ENCODE measurements around the gene CARM1.
"Not testable (repeated sequence)": the region's sequence is repeated elsewhere in the genome, so short reads cannot be mapped to it uniquely, and the experiment has no call there.

Gene CARM1

GRCh38 chr19:10848230-10848856 lies 23.0 kb upstream of the CARM1 start, which contains the start of gene C19orf38:
TSS of gene C19orf38 (plus strand) at chr19:10848415. CDS start at chr19:10848509, 94 bp downstream.
- H3K4me1 ChIP-seq (ENCODE audit: control insufficient read depth in 1 of 2, insufficient read depth in 2 of 2, low read length in 2 of 2) = no peaks in the 10 kb centered on the region
- H3K36me3 ChIP-seq (ENCODE audit: control insufficient read depth in 1 of 2, insufficient read depth in 2 of 2, low read length in 2 of 2) = no peaks in the 10 kb centered on the region
- no peak within 1 kb of the TSS for H3K27ac ChIP-seq (ENCODE audit: low read depth, low read length)
- no peaks in the 10 kb centered on the region for H3K9me3 ChIP-seq (ENCODE audit: control insufficient read depth in 1 of 2, low read length in 2 of 2)
- H3K9ac ChIP-seq (ENCODE audit: low read depth in 1 of 2, low read length in 2 of 2) = no peak within 1 kb of the TSS
- no peak within 1 kb of the TSS for H3K4me3 ChIP-seq (ENCODE audit: low read depth in 1 of 2, low read length in 2 of 2)
- H3K27me3 ChIP-seq (ENCODE audit: control insufficient read depth in 1 of 2, insufficient read depth in 2 of 2, low read length in 2 of 2) = no peaks in the 10 kb centered on the region

- H3K9ac ChIP-seq (ENCODE audit: low read depth in 1 of 2, low read length in 2 of 2) = no peak overlapping the region
- H3K36me3 ChIP-seq (ENCODE audit: control insufficient read depth in 1 of 2, insufficient read depth in 2 of 2, low read length in 2 of 2) = no peaks in the 10 kb centered on the region
- H3K27me3 ChIP-seq (ENCODE audit: control insufficient read depth in 1 of 2, insufficient read depth in 2 of 2, low read length in 2 of 2) = no peaks in the 10 kb centered on the region
- no peaks in the 10 kb centered on the region for H3K9me3 ChIP-seq (ENCODE audit: control insufficient read depth in 1 of 2, low read length in 2 of 2)
- H3K4me3 ChIP-seq (ENCODE audit: low read depth in 1 of 2, low read length in 2 of 2) = no peak overlapping the region
- H3K4me1 ChIP-seq (ENCODE audit: control insufficient read depth in 1 of 2, insufficient read depth in 2 of 2, low read length in 2 of 2) = no peaks in the 10 kb centered on the region
- no peak overlapping the region for H3K27ac ChIP-seq (ENCODE audit: low read depth, low read length)
Observed at GRCh38 chr19:10850631-10851030, 20.7 kb upstream of the CARM1 start.

GRCh38 chr19:10852098-10852800 lies 19.1 kb upstream of the CARM1 start:
- H3K9me3 ChIP-seq (ENCODE audit: control insufficient read depth in 1 of 2, low read length in 2 of 2) = no peaks in the 10 kb centered on the region
- H3K4me1 ChIP-seq (ENCODE audit: control insufficient read depth in 1 of 2, insufficient read depth in 2 of 2, low read length in 2 of 2) = no peaks in the 10 kb centered on the region
- no peaks in the 10 kb centered on the region for H3K27me3 ChIP-seq (ENCODE audit: control insufficient read depth in 1 of 2, insufficient read depth in 2 of 2, low read length in 2 of 2)
- no peaks in the 10 kb centered on the region for H3K36me3 ChIP-seq (ENCODE audit: control insufficient read depth in 1 of 2, insufficient read depth in 2 of 2, low read length in 2 of 2)
- no peak overlapping the region for H3K9ac ChIP-seq (ENCODE audit: low read depth in 1 of 2, low read length in 2 of 2)
- H3K27ac ChIP-seq (ENCODE audit: low read depth, low read length) = no peak overlapping the region
- no peak overlapping the region for H3K4me3 ChIP-seq (ENCODE audit: low read depth in 1 of 2, low read length in 2 of 2)

DNA sequence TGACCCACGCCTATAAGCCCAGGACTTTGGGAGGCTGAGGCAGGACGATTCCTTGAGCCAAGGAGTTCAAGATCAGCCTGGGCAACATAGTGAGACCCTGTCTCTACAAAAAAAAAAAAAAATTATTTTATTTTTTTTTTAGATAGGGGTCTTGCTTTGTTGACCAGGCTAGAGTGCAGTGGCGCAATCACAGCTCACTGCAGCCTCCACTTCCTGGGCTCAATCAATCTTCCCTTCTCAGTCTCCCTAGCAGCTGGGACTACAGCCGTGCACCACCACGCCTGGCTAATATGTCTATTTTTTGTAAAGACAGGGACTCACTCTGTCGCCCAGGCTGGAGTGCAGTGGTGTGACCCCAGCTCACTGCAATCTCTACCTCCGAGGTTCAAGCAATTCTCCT lies 18.4 kb upstream of the CARM1 start:
- no peak overlapping the region for H3K27ac ChIP-seq (ENCODE audit: low read depth, low read length)
- no peaks in the 10 kb centered on the region for H3K27me3 ChIP-seq (ENCODE audit: control insufficient read depth in 1 of 2, insufficient read depth in 2 of 2, low read length in 2 of 2)
- no peak overlapping the region for H3K4me3 ChIP-seq (ENCODE audit: low read depth in 1 of 2, low read length in 2 of 2)
- no peaks in the 10 kb centered on the region for H3K36me3 ChIP-seq (ENCODE audit: control insufficient read depth in 1 of 2, insufficient read depth in 2 of 2, low read length in 2 of 2)
- no peak overlapping the region for H3K9ac ChIP-seq (ENCODE audit: low read depth in 1 of 2, low read length in 2 of 2)
- H3K9me3 ChIP-seq (ENCODE audit: control insufficient read depth in 1 of 2, low read length in 2 of 2) = no peaks in the 10 kb centered on the region
- H3K4me1 ChIP-seq (ENCODE audit: control insufficient read depth in 1 of 2, insufficient read depth in 2 of 2, low read length in 2 of 2) = no peaks in the 10 kb centered on the region

- no peaks in the 10 kb centered on the region for H3K27me3 ChIP-seq (ENCODE audit: control insufficient read depth in 1 of 2, insufficient read depth in 2 of 2, low read length in 2 of 2)
- no peaks in the 10 kb centered on the region for H3K36me3 ChIP-seq (ENCODE audit: control insufficient read depth in 1 of 2, insufficient read depth in 2 of 2, low read length in 2 of 2)
- H3K27ac ChIP-seq (ENCODE audit: low read depth, low read length) = no peak overlapping the region
- no peaks in the 10 kb centered on the region for H3K4me1 ChIP-seq (ENCODE audit: control insufficient read depth in 1 of 2, insufficient read depth in 2 of 2, low read length in 2 of 2)
- H3K9ac ChIP-seq (ENCODE audit: low read depth in 1 of 2, low read length in 2 of 2) = no peak overlapping the region
- H3K4me3 ChIP-seq (ENCODE audit: low read depth in 1 of 2, low read length in 2 of 2) = no peak overlapping the region
- H3K9me3 ChIP-seq (ENCODE audit: control insufficient read depth in 1 of 2, low read length in 2 of 2) = no peaks in the 10 kb centered on the region
Observed at GRCh38 chr19:10854350-10855089, 16.8 kb upstream of the CARM1 start.

DNA sequence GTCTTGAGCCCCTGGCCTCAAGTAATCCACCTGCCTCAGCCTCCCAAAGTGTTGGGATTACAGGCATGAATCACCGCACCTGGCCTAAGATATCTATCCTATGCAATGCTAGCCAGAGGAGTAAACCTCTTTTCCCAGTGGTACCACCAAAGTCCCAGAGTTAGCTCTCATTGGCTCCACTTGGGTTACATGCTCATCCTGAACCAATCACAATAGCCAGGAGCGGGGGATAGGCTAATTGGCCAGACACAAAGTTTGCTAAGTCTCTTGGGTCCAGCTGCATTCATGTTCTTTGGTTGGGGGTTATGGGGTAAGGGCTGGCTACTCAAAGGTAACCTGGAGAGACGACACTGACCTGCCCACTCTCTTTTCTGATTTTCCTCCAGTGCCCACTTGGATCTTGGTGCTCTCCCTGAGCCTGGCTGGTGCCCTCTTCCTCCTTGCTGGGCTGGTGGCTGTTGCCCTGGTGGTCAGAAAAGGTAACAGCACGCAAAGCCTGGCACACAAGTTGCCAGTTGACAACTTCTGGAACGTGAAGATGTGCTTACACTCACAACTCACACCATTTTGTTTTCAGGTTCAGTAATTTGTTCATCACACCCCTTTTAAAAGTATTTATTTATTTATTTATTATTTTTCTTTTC lies 15.4 kb upstream of the CARM1 start:
- no peak overlapping the region for H3K4me3 ChIP-seq (ENCODE audit: low read depth in 1 of 2, low read length in 2 of 2)
- no peak overlapping the region for H3K9ac ChIP-seq (ENCODE audit: low read depth in 1 of 2, low read length in 2 of 2)
- no peaks in the 10 kb centered on the region for H3K4me1 ChIP-seq (ENCODE audit: control insufficient read depth in 1 of 2, insufficient read depth in 2 of 2, low read length in 2 of 2)
- H3K36me3 ChIP-seq (ENCODE audit: control insufficient read depth in 1 of 2, insufficient read depth in 2 of 2, low read length in 2 of 2) = no peaks in the 10 kb centered on the region
- no peaks in the 10 kb centered on the region for H3K27me3 ChIP-seq (ENCODE audit: control insufficient read depth in 1 of 2, insufficient read depth in 2 of 2, low read length in 2 of 2)
- H3K9me3 ChIP-seq (ENCODE audit: control insufficient read depth in 1 of 2, low read length in 2 of 2) = no peaks in the 10 kb centered on the region
- no peak overlapping the region for H3K27ac ChIP-seq (ENCODE audit: low read depth, low read length)

- not testable (repeated sequence) for H3K4me3 ChIP-seq (ENCODE audit: low read depth in 1 of 2, low read length in 2 of 2); H3K27ac ChIP-seq (ENCODE audit: low read depth, low read length); H3K36me3 ChIP-seq (ENCODE audit: control insufficient read depth in 1 of 2, insufficient read depth in 2 of 2, low read length in 2 of 2); H3K4me1 ChIP-seq (ENCODE audit: control insufficient read depth in 1 of 2, insufficient read depth in 2 of 2, low read length in 2 of 2); H3K9ac ChIP-seq (ENCODE audit: low read depth in 1 of 2, low read length in 2 of 2); H3K27me3 ChIP-seq (ENCODE audit: control insufficient read depth in 1 of 2, insufficient read depth in 2 of 2, low read length in 2 of 2); H3K9me3 ChIP-seq (ENCODE audit: control insufficient read depth in 1 of 2, low read length in 2 of 2)
Observed at GRCh38 chr19:10856899-10857298, 14.5 kb upstream of the CARM1 start.

DNA sequence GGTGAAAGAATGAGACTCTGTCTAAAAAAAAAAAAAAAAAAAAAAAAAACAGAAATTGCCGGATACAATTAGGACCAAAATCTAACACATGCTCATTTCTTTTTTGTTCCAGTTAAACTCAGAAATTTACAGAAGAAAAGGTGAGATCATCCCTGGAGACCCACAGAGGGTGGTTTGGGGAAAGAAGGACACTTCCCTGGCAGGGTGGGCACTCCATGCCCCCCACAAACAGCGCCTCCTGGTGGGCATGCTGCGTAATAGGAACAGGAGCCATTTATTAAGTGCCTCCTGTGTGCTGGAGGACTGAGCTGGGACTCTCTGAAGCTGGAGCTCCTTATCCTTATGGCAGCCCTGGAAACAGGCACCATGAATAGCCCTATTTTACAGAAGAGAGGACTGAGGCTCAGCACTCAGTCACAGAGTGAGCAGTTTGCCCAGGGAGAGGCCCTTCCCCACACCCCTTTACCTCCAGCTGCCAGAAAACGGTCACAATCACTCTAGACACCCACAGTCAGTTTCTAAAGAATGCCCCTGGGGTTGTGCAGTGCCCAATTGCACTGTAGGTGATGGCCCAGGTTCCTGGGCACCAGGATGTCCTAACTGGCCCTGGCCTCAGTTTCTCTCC lies 13.0 kb upstream of the CARM1 start:
- Histone ChIP-seq H3K4me3 (ENCODE audit: low read depth in 1 of 2, low read length in 2 of 2) (no peak overlapping the region), H3K27me3 (ENCODE audit: control insufficient read depth in 1 of 2, insufficient read depth in 2 of 2, low read length in 2 of 2) (no peaks in the 10 kb centered on the region), H3K36me3 (ENCODE audit: control insufficient read depth in 1 of 2, insufficient read depth in 2 of 2, low read length in 2 of 2) (no peaks in the 10 kb centered on the region), H3K9ac (ENCODE audit: low read depth in 1 of 2, low read length in 2 of 2) (no peak overlapping the region), H3K4me1 (ENCODE audit: control insufficient read depth in 1 of 2, insufficient read depth in 2 of 2, low read length in 2 of 2) (peaks cover 5 to 7% of the 10 kb centered on the region in 2 donors), H3K27ac (ENCODE audit: low read depth, low read length) (no peak overlapping the region), H3K9me3 (ENCODE audit: control insufficient read depth in 1 of 2, low read length in 2 of 2) (no peaks in the 10 kb centered on the region)

DNA sequence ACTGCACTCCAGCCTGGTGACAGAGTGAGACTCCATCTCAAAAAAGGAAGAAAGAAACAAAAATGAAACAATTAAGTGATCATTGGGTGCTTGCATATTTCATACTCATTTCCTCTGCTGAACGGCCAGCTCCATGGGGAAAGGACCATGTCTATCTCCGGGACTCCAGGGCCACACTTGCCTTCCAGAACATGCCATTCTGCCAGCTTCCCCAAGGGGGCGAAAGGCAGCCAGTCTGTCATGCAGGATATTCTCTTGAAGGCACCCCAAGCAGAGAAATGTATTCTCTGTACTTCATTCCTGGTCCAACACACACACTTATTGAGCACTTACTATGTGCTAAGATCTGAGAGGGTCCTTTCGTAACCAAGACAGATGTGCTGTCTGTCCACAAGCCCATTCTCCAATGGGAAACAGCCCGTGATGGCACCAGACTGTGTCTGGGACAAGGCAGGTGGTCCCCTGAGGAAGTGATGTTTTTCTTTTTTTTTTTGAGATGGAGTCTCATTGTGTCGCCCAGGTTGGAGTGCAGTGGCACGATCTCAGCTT lies 10.2 kb upstream of the CARM1 start:
- no peak overlapping the region for H3K4me3 ChIP-seq (ENCODE audit: low read depth in 1 of 2, low read length in 2 of 2)
- no peaks in the 10 kb centered on the region for H3K36me3 ChIP-seq (ENCODE audit: control insufficient read depth in 1 of 2, insufficient read depth in 2 of 2, low read length in 2 of 2)
- H3K9ac ChIP-seq (ENCODE audit: low read depth in 1 of 2, low read length in 2 of 2) = no peak overlapping the region
- H3K4me1 ChIP-seq (ENCODE audit: control insufficient read depth in 1 of 2, insufficient read depth in 2 of 2, low read length in 2 of 2) = peaks cover 15 to 16% of the 10 kb centered on the region in 2 donors
- H3K27ac ChIP-seq (ENCODE audit: low read depth, low read length) = no peak overlapping the region
- H3K9me3 ChIP-seq (ENCODE audit: control insufficient read depth in 1 of 2, low read length in 2 of 2) = no peaks in the 10 kb centered on the region
- no peaks in the 10 kb centered on the region for H3K27me3 ChIP-seq (ENCODE audit: control insufficient read depth in 1 of 2, insufficient read depth in 2 of 2, low read length in 2 of 2)

Measured in duodenal mucosa (tissue), 2 donors.